ENCODE measurements around the gene TYW3. TPM values are rescaled to one million over a fixed set of nuclear protein-coding genes. Genes with fewer than 3 reads are reported as not detected.
"Not testable (repeated sequence)": the region's sequence is repeated elsewhere in the genome, so short reads cannot be mapped to it uniquely, and the experiment has no call there.

Gene TYW3
- polyA plus RNA-seq, 1 donor: 14.4 TPM

- not testable (repeated sequence) for DNase-seq
Measured at GRCh38 chr1:74732071-74732946, 643 bp upstream of the TYW3 start.

DNA sequence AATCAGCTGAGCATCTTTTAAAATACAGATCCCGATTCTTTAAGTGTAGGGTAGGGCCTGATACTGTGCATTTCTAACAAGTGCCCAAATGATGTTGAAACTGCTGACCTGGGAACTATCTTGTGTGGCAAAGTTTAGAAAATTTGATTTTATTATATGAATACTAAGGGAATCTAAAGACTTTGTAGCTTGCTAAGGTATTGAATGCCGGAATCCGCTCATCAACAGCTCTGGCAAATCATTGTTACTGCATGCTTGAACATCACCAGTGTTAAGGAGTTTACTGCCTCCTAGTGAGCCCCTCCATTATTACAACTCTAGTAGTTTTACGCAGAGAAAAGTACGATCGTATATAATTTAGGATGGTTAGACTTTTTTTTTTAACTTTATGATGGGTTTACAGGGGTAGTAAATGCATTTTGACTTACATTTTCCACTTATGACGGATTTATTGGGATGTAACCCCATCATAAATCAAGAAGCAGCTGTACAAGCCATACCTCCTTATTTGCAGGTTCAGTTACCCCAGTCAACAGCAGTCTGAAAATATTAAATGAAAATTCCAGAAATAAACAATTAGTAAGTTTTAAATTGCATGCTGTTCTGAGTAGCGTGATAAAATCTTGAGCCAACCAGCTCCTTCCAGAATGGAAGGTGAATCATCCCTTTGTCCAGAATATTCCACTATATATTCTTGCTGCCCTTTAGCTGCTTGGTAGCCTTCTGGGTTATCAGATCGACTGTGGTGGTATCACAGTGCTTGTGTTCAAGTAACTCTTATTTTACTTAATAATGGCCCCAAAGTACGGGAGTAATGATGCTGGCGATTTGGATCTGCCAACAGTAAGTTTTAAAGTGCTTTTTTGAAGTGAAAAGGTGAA, 892 bp downstream of the TYW3 start:
- peak; percentile 68 for DNase-seq

DNA sequence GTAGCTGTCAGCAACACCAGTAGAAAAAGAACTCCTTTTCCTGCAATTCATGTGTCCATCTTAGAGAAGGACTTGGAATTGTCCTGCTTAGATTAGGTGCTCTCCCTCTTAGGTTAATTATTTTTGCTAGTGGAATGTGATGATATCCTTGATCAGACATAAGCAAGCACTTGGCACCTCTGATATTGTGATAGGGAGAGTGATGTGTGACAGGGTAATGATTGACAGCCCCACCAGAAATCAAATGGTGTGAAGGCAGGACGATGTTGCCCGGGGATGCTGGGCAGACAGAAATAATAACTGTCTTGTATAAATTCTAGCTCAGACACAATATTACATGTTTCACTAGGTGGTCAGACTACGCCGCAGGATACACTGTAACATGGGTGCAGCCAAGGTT, 4.4 kb downstream of the TYW3 start:
- no peak for DNase-seq

DNA sequence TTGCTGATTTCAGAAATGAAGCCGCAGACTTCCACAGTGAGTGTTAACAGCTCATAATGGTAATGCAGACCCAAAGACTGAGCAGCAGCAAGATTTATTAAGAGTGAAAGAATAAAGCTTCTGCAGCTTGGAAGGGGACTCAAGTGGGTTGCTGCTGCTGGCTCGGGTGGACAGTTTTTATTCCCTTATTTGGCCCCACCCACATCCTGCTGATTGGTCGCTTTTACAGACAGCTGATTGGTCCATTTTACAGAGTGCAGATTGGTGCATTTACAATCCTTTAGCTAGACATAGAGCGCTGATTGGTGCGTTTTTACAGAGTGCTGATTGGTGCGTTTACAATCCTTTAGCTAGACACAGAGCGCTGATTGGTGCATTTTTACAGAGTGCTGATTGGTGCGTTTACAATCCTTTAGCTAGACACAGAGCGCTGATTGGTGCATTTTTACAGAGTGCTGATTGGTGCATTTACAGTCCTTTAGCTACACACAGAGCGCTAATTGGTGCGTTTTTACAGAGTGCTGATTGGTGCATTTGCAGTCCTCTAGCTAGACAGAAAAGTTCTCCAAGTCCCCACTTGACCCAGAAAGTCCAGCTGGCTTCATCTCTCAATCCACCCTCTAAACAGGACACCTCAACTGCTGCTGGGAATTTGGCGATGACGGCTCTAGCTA, 7.5 kb downstream of the TYW3 start:
- not testable (repeated sequence) for DNase-seq

GRCh38 chr1:74745247-74745646, 12.3 kb downstream of the TYW3 start:
- DNase-seq: not testable (repeated sequence)

DNA sequence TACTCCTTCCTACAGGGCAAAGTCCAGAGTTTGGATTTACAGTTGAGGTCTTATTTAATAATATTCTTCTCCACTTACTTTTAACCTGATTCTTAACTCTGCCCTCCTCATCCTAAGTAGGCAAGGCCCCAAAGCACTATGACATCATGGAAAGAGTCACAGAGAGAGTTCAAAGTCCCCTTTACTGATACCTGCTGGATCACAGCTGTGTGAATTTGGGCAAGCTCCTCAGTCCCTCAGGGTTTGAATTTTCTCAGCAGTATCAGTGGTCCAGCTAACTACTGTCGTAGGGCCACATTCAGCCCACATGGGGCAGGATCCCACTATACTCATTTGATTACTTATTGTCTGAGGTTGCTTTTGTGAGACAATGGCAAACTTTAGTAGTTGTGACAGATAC, 16.0 kb downstream of the TYW3 start:
- no peak for DNase-seq

GRCh38 chr1:74753104-74753503, 20.2 kb downstream of the TYW3 start:
- DNase-seq: no peak

DNA sequence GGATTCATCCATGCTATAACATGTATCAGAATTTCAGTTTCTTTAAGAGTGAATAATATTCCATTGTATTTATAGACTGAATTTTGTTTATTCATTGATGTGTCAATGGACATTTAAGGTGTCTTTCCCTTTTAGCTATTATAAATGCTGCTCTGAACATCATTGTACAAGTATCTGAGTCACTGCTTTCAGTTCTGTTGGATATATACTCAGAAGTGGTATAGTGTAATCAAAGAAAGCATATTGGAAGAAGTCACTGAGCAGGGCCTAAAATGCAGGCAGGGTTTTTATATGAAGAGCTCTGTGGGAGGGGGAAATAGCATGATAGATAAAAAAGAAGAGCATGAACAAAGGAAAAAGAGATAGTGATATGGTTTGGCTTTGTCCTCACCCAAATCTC, 22.5 kb downstream of the TYW3 start:
- no peak for DNase-seq

GRCh38 chr1:74756650-74757049, 23.7 kb downstream of the TYW3 start:
- not testable (repeated sequence) for DNase-seq

DNA sequence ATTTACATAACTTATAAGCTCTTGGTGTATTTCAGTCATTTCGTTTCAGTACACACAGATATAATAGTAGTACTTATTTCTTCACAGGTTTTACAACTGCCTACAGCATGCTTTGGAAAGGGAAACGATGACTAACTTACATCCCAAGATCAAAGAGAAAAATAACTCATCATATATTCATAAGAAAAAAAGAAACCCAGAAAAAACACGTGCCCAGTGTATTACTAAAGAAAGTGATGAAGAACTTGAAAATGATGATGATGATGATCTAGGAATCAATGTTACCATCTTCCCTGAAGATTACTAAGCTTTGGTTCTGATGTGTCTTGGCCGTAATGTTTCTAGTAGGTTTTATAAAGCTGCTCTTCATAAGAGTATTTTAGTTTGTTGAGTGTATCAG, 30.9 kb downstream of the TYW3 start:
- no peak for DNase-seq

GRCh38 chr1:74766579-74766978, 33.6 kb downstream of the TYW3 start:
- no peak for DNase-seq

DNA sequence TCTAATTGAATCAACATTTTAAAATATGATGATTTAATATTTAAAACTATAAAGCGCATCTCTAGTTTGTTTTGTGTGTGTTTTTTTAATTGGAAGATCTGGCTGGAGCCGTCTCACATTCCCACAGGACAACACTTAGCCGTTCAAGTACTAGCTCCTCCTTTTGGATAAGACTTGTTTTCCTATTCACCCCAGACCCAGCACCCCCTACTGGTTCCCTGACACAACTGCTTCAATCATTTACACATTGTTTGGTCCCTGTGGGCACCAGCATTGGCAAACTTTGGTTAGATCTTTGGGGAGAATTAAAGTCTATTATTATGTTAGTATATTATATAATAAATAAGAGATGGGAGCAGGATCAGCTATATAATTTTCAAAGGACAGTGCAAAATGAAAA, 34.5 kb downstream of the TYW3 start:
- DNase-seq: no peak

DNA sequence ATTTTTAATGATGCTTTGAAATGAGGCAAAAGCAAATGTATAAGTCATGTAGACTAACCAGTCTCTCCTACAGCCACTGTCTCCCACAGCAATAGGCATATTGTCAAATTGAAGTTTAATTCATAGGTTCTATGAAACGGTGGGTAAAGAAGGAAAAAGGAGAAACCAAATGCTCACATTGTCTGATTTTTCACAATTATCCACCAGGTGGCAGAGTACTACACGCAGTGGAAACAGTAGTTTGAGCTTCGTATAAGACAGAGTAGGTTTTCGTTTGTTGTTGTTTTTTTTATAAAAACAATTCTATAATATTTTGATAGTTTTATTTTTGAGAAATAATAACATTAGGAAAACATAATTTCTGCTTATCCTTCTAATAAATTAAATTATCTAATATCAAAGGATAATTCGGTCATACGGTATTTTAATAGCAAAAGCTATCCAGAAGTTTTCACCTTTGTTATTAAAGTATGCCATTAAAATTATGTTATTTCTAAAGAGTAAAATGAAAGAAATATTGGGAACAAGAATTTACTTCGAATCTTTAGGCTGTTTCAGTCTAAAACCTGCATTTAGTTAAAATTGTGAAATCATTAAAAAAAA, 39.1 kb downstream of the TYW3 start:
- DNase-seq: peak; percentile 47

DNA sequence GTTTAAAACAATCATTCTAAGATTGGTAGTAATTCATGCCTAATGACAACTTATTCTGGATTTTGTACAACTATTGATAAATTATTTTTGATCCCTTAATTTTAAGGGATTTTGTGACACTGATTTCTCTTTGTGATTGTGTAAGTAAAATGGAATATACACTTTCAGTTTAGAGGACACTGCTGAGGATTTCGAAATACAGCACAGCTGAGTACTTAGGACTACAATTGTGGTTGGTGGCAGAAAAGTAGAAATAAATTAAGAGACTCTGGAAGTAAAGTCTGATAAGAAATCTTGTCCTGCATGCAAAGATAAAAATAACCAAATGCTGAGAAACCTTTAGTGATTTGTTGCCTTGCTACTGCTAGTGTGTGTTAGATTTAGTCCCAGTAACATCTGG, 40.0 kb downstream of the TYW3 start:
- no peak for DNase-seq

DNA sequence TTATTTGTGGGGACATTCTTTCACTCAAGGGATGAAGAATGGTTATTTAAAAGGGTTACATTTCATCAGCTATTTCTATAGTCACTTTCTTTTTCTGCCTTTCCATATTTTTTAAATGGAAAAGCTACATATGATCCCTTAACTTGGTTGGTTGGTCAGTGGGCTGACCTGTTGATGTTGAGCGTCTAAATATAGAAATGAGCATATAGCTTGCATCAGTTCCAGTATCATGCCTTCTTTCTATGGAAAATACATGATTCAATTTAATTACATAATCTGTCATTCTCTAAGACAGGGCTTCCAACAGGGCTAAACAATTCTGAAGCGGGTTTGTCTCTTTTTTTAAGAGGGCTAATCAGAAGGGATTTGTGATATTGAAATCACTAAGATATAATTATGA, 40.6 kb downstream of the TYW3 start:
- no peak for DNase-seq

DNA sequence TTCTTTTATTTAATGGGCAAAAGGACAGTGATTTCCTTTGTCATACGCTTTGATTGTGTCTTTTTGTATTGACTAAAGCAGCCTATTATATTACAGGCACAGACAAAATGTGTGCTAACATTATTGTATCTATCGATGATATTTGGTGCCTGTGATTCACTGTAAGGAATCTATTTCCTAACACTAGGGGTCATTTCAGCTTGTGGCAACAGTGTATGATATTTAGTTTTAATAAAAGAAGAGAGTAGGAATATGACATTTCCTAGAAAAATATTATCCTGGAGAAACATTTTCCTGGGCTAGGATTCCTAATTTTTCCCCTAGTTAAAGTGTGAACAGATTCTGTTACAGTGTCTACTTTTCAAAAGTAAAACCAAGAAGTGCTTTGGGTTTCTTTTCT, 42.8 kb downstream of the TYW3 start:
- DNase-seq: no peak

DNA sequence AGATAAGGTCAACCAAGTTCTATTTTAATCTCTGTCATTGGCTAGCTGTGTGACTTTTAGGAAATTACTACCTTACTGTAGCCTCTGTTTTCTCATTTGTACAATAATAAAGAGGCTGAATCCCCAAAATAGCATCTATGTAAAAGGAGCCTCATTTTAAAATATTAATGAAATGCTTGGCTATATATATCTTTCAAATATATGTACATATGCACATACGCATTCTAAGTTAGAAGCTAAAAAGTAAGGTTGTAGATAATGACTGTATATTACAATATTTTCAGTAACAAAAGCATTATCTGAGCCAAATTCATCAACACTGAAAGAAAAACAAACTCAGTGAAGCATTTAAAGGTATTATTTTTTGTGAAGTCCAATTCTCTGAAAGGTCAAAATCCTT, 44.6 kb downstream of the TYW3 start:
- no peak for DNase-seq

GRCh38 chr1:74779750-74780149, 46.8 kb downstream of the TYW3 start:
- DNase-seq: no peak

GRCh38 chr1:74780594-74780993, 47.6 kb downstream of the TYW3 start:
- no peak for DNase-seq

- no peak for DNase-seq
Measured at GRCh38 chr1:74785944-74786343, 53.0 kb downstream of the TYW3 start.

GRCh38 chr1:74790453-74790852, 57.5 kb downstream of the TYW3 start:
- no peak for DNase-seq

- DNase-seq: no peak
Measured at GRCh38 chr1:74791491-74791890, 58.5 kb downstream of the TYW3 start.
